ENCODE measurements around the gene NDP.

The NDP gene

GRCh38 chrX:43976205-43976604 lies 3.0 kb upstream of the NDP start:
- Histone ChIP-seq H3K9me3 (replicated peaks in 1 of 11) (no peaks in the 10 kb centered on the region), H4K20me1 (no peaks in the 10 kb centered on the region), H3K4me2 (no peak overlapping the region), H3K9ac (no peak overlapping the region), H3K4me1 (peaks cover 0 to 10% (median 0%) of the 10 kb centered on the region in 10 experiments; a peak in 1 of 20 replicates), H3K27ac (no peak overlapping the region), H3K36me3 (no peaks in the 10 kb centered on the region), H3K27me3 (peaks cover 0 to 15% (median 0%) of the 10 kb centered on the region in 11 experiments; a peak in 4 of 22 replicates), H3K4me3 (no peak overlapping the region)
- TF ChIP-seq Cebpa-rat (IDR thresholded peaks at IDR 0.05): no peak

GRCh38 chrX:43975796-43976195 lies 2.6 kb upstream of the NDP start:
- H3K27ac ChIP-seq: no peak overlapping the region
- H3K4me1 ChIP-seq: peaks cover 0 to 10% (median 0%) of the 10 kb centered on the region in 10 experiments; a peak in 2 of 20 replicates
- no peaks in the 10 kb centered on the region for H3K36me3 ChIP-seq
- H3K27me3 ChIP-seq: peaks cover 0 to 15% (median 0%) of the 10 kb centered on the region in 11 experiments; a peak in 5 of 22 replicates
- H3K9me3 ChIP-seq (replicated peaks in 1 of 11): no peaks in the 10 kb centered on the region
- no peak overlapping the region for H3K9ac ChIP-seq
- H3K4me2 ChIP-seq: no peak overlapping the region; a peak in 1 of 22 replicates
- TF ChIP-seq Cebpa-rat (IDR thresholded peaks at IDR 0.05): no peak
- no peaks in the 10 kb centered on the region for H4K20me1 ChIP-seq
- no peak overlapping the region for H3K4me3 ChIP-seq

GRCh38 chrX:43974741-43975465 lies 1.7 kb upstream of the NDP start:
- TF ChIP-seq Cebpa-rat (IDR thresholded peaks at IDR 0.05): no peak
- Histone ChIP-seq H3K4me3 (no peak overlapping the region), H4K20me1 (no peaks in the 10 kb centered on the region), H3K4me1 (peaks cover 0 to 10% (median 0%) of the 10 kb centered on the region in 10 experiments; a peak in 2 of 20 replicates), H3K9ac (no peak overlapping the region), H3K36me3 (no peaks in the 10 kb centered on the region), H3K27me3 (peaks cover 2 to 19% (median 6%) of the 10 kb centered on the region in 11 experiments; a peak in 16 of 22 replicates), H3K27ac (no peak overlapping the region), H3K4me2 (peak overlapping the region in 2 of 11 experiments; percentile 2 to 17; a peak in 1 of 22 replicates), H3K9me3 (replicated peaks in 1 of 11) (no peaks in the 10 kb centered on the region)

GRCh38 chrX:43974100-43974475 lies 898 bp upstream of the NDP start:
- TF ChIP-seq Cebpa-rat (IDR thresholded peaks at IDR 0.05): no peak
- Histone ChIP-seq H3K9ac (no peak overlapping the region), H3K4me3 (no peak overlapping the region), H3K27ac (no peak overlapping the region), H3K36me3 (no peaks in the 10 kb centered on the region), H3K4me1 (peaks cover 0 to 10% (median 0%) of the 10 kb centered on the region in 10 experiments; a peak in 2 of 20 replicates), H3K4me2 (no peak overlapping the region), H4K20me1 (no peaks in the 10 kb centered on the region), H3K9me3 (replicated peaks in 1 of 11) (no peaks in the 10 kb centered on the region), H3K27me3 (peaks cover 10 to 27% (median 14%) of the 10 kb centered on the region in 11 experiments; a peak in 21 of 22 replicates)

- no peak overlapping the region for H3K9ac ChIP-seq
- no peak overlapping the region for H3K4me2 ChIP-seq
- no peaks in the 10 kb centered on the region for H3K36me3 ChIP-seq
- no peak for TF ChIP-seq Cebpa-rat (IDR thresholded peaks at IDR 0.05)
- H3K9me3 ChIP-seq (replicated peaks in 1 of 11): no peaks in the 10 kb centered on the region
- H3K4me3 ChIP-seq: no peak overlapping the region
- H4K20me1 ChIP-seq: no peaks in the 10 kb centered on the region
- peaks cover 22 to 46% (median 30%) of the 10 kb centered on the region in 11 experiments; a peak in 21 of 22 replicates for H3K27me3 ChIP-seq
- peaks cover 0 to 16% (median 0%) of the 10 kb centered on the region in 10 experiments; a peak in 2 of 20 replicates for H3K4me1 ChIP-seq
- H3K27ac ChIP-seq: no peak overlapping the region
These were observed 926 bp downstream of the NDP start for GRCh38 chrX:43971966-43972961.

- peaks cover 22 to 45% (median 35%) of the 10 kb centered on the region in 11 experiments; a peak in 21 of 22 replicates for H3K27me3 ChIP-seq
- peak overlapping the region in 1 of 11 experiments; percentile 15; a peak in 1 of 22 replicates for H3K4me2 ChIP-seq
- no peak overlapping the region for H3K9ac ChIP-seq
- H4K20me1 ChIP-seq: no peaks in the 10 kb centered on the region
- no peaks in the 10 kb centered on the region for H3K36me3 ChIP-seq
- no peak overlapping the region for H3K4me3 ChIP-seq
- no peak overlapping the region for H3K27ac ChIP-seq
- H3K4me1 ChIP-seq: peaks cover 0 to 13% (median 0%) of the 10 kb centered on the region in 10 experiments; a peak in 2 of 20 replicates
- TF ChIP-seq Cebpa-rat (IDR thresholded peaks at IDR 0.05): no peak
- H3K9me3 ChIP-seq (replicated peaks in 1 of 11): no peaks in the 10 kb centered on the region
These were observed 2.7 kb downstream of the NDP start for GRCh38 chrX:43970528-43970927.

- H3K27ac ChIP-seq: no peak overlapping the region
- TF ChIP-seq Cebpa-rat (IDR thresholded peaks at IDR 0.05): no peak
These were observed 3.4 kb downstream of the NDP start for GRCh38 chrX:43969504-43970501.

GRCh38 chrX:43968359-43968781 lies 4.8 kb downstream of the NDP start:
- H3K4me2 ChIP-seq: peak overlapping the region in 1 of 11 experiments; percentile 17; a peak in 1 of 22 replicates
- H3K36me3 ChIP-seq: no peaks in the 10 kb centered on the region
- H3K9ac ChIP-seq: no peak overlapping the region
- H3K9me3 ChIP-seq (replicated peaks in 1 of 11): no peaks in the 10 kb centered on the region
- peaks cover 0 to 6% (median 0%) of the 10 kb centered on the region in 10 experiments; a peak in 1 of 20 replicates for H3K4me1 ChIP-seq
- peaks cover 22 to 44% (median 32%) of the 10 kb centered on the region in 11 experiments; a peak in 21 of 22 replicates for H3K27me3 ChIP-seq
- no peak for TF ChIP-seq Cebpa-rat (IDR thresholded peaks at IDR 0.05)
- H3K4me3 ChIP-seq: no peak overlapping the region
- H4K20me1 ChIP-seq: no peaks in the 10 kb centered on the region
- H3K27ac ChIP-seq: no peak overlapping the region

More at GRCh38 chrX:43969504-43970501, 3.4 kb downstream of the NDP start:
- peaks cover 22 to 44% (median 35%) of the 10 kb centered on the region in 11 experiments; a peak in 21 of 22 replicates for H3K27me3 ChIP-seq
- no peak overlapping the region for H3K4me3 ChIP-seq
- H3K4me2 ChIP-seq: 0 out of 22 replicates have a peak overlapping the region, but pooled peaks of 1 of the 11 experiments have one; percentile 15
- no peaks in the 10 kb centered on the region for H4K20me1 ChIP-seq
- H3K9ac ChIP-seq: no peak overlapping the region
- H3K4me1 ChIP-seq: peaks cover 0 to 6% (median 0%) of the 10 kb centered on the region in 10 experiments; a peak in 1 of 20 replicates
- no peaks in the 10 kb centered on the region for H3K9me3 ChIP-seq (replicated peaks in 1 of 11)
- H3K36me3 ChIP-seq: no peaks in the 10 kb centered on the region
